Stimulated activated CD4-positive, alpha-beta T cell treated with anti-CD3 and anti-CD28 coated beads, Interleukin-15, amount 100 ng/mL, for 1 hour (primary cell): ENCODE data around the gene NFU1.
A peak's percentile ranks its signal among the peaks of the same experiment; 100 is the strongest.
"Not testable (repeated sequence)": the region's sequence is repeated elsewhere in the genome, so short reads cannot be mapped to it uniquely, and the experiment has no call there.

ENCODE experiments used
- DNase-seq, 2 donors: peaks; one replicate each; pipeline ENCODE4 v3.0.0-alpha.2; 2020; ENCODE audit warnings: low read depth in 1 of 2, low spot score in 1 of 2

Gene NFU1

GRCh38 chr2:69389271-69389670 is 48.0 kb downstream of the NFU1 start:
- no peak for DNase-seq

- no peak for DNase-seq
Measured at GRCh38 chr2:69387770-69388481, 49.3 kb downstream of the NFU1 start.

GRCh38 chr2:69386789-69387734 is 50.2 kb downstream of the NFU1 start, which contains the start of gene GFPT1:
GFPT1 (minus strand) TSS chr2:69387227; CDS start chr2:69387071, 156 bp downstream.
- DNase-seq, result peak; percentile 83 to 93

- no peak for DNase-seq
Measured at GRCh38 chr2:69386360-69386759, 50.9 kb downstream of the NFU1 start.

- no peak for DNase-seq
Measured at GRCh38 chr2:69385443-69386151, 51.6 kb downstream of the NFU1 start.

- no peak for DNase-seq
Measured at GRCh38 chr2:69384618-69385081, 52.6 kb downstream of the NFU1 start.

GRCh38 chr2:69383176-69383812 is 53.9 kb downstream of the NFU1 start:
- DNase-seq, result no peak

- no peak for DNase-seq
Measured at GRCh38 chr2:69382547-69382946, 54.7 kb downstream of the NFU1 start.

GRCh38 chr2:69381337-69381737 is 55.9 kb downstream of the NFU1 start:
- no peak for DNase-seq

GRCh38 chr2:69380072-69380917 is 56.9 kb downstream of the NFU1 start:
- DNase-seq, result no peak

GRCh38 chr2:69376403-69376802 is 60.8 kb downstream of the NFU1 start:
- DNase-seq, result no peak

GRCh38 chr2:69375494-69376353 is 61.5 kb downstream of the NFU1 start:
- no peak for DNase-seq

- DNase-seq, result no peak
Measured at GRCh38 chr2:69372767-69373166, 64.5 kb downstream of the NFU1 start.

- no peak for DNase-seq
Measured at GRCh38 chr2:69369802-69370201, 67.4 kb downstream of the NFU1 start.

- DNase-seq, result no peak
Measured at GRCh38 chr2:69368588-69368987, 68.6 kb downstream of the NFU1 start.

- DNase-seq, result no peak
Measured at GRCh38 chr2:69359371-69359770, 77.9 kb downstream of the NFU1 start.

GRCh38 chr2:69358914-69359313 is 78.3 kb downstream of the NFU1 start:
- no peak for DNase-seq

- DNase-seq, result no peak
Measured at GRCh38 chr2:69356471-69356870, 80.8 kb downstream of the NFU1 start.

GRCh38 chr2:69354976-69355375 is 82.3 kb downstream of the NFU1 start:
- DNase-seq, result not testable (repeated sequence)
